DOHH2 (cell line): ENCODE data around the gene SLC25A28.

Experiments
- H3F3A ChIP-seq: fragments of 200-600 bp; sonication (generic), shearing (Covaris generic); 2 replicates; pipeline ENCODE4 v1.6.0; 2016; ENCODE audit warnings: antibody characterized with exemption, mild to moderate bottlenecking; ENCODE audit not compliant: control insufficient read depth, insufficient read depth
- H3K27ac ChIP-seq: fragments of 200-600 bp; sonication (generic); 2 replicates; pipeline ENCODE4 v1.5.1; 2014; ENCODE audit warnings: low read depth, mild to moderate bottlenecking, low read length, moderate library complexity
- H3K27me3 ChIP-seq: fragments of 200-600 bp; sonication (generic); 2 replicates; pipeline ENCODE4 v1.6.1; 2014; ENCODE audit warnings: mild to moderate bottlenecking, low read length, mixed read lengths; ENCODE audit not compliant: control insufficient read depth
- H3K36me3 ChIP-seq: fragments of 200-600 bp; sonication (generic); 2 replicates; pipeline ENCODE4 v1.6.1; 2014; ENCODE audit warnings: mild to moderate bottlenecking, low read length, moderate library complexity, mixed read lengths; ENCODE audit not compliant: control insufficient read depth
- H3K4me1 ChIP-seq: fragments of 200-600 bp; sonication (generic); 2 replicates; pipeline ENCODE4 v1.6.1; 2014; ENCODE audit warnings: mild to moderate bottlenecking, low read length, mixed read lengths; ENCODE audit not compliant: control insufficient read depth
- H3K4me2 ChIP-seq: fragments of 200-600 bp; sonication (generic); 2 replicates; pipeline ENCODE4 v1.6.0; 2014; ENCODE audit warnings: mild to moderate bottlenecking, low read length, moderate library complexity
- H3K4me3 ChIP-seq: fragments of 200-600 bp; sonication (generic); 2 replicates; pipeline ENCODE4 v1.5.1; 2014; ENCODE audit warnings: mild to moderate bottlenecking, low read length, mixed read lengths
- H3K79me2 ChIP-seq: fragments of 200-600 bp; sonication (generic); 2 replicates; pipeline ENCODE4 v1.6.1; 2014; ENCODE audit warnings: mild to moderate bottlenecking, low read length, mixed read lengths; ENCODE audit not compliant: control insufficient read depth
- H3K9me2 ChIP-seq: fragments of 200-600 bp; sonication (generic); replicated peaks from 2 replicates; pipeline ENCODE4 v1.6.1; 2014; ENCODE audit warnings: mild to moderate bottlenecking, low read length, mixed read lengths; ENCODE audit not compliant: control insufficient read depth
- H3K9me3 ChIP-seq: fragments of 200-600 bp; sonication (generic); 2 replicates; pipeline ENCODE4 v1.6.1; 2014; ENCODE audit warnings: antibody characterized with exemption, low read length, mixed read lengths; ENCODE audit not compliant: control insufficient read depth, insufficient read depth
- H4K20me1 ChIP-seq: fragments of 200-600 bp; sonication (generic); 2 replicates; pipeline ENCODE4 v1.6.0; 2014; ENCODE audit warnings: low read depth, mild to moderate bottlenecking, antibody characterized with exemption, low read length, moderate library complexity; ENCODE audit not compliant: control insufficient read depth, insufficient read depth
- CTCF ChIP-seq: fragments of 200-600 bp; sonication (generic); IDR thresholded peaks from one replicate; pipeline ENCODE4 v1.5.1; 2014; ENCODE audit warnings: antibody characterized with exemption, mild to moderate bottlenecking, low read depth, low read length; ENCODE audit not compliant: poor library complexity, severe bottlenecking
- EZH2phosphoT487 ChIP-seq: fragments of 200-600 bp; sonication (generic); IDR thresholded peaks from 2 replicates; pipeline ENCODE4 v1.6.1; 2017; ENCODE audit warnings: borderline replicate concordance, mild to moderate bottlenecking, antibody characterized with exemption, low read length, moderate library complexity, mixed read lengths

Gene SLC25A28

GRCh38 chr10:99659031-99659867, 39.0 kb upstream of the SLC25A28 start, which contains the start of gene ENTPD7:
TSS of gene ENTPD7 (plus strand) at chr10:99659509. CDS start at chr10:99659957, 448 bp downstream.
- TF ChIP-seq CTCF (no peak), EZH2phosphoT487 (no peak)

DNA sequence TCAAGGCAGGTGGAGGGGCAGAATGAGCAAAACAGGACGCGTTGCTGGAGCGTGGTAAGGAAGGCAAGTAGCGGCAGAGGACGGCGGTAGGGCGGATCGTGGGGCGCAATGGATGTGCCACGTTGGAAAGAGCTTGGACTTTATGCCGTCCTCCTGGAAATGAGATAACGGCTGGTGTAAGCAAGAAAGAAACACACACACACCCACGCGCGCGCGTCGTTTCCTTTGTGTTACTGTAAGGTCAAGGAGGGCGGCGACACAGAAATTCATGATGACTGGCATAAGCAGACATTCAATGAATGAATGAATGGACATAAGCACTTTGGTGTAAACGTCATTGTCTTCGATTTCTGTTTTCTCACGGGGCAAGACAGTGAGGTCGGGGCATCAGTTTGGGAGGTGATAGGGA, 38.4 kb upstream of the SLC25A28 start:
- H3K27me3 ChIP-seq = peaks cover 35% of the 10 kb centered on the region
- no peaks in the 10 kb centered on the region for H4K20me1 ChIP-seq
- peaks cover 12% of the 10 kb centered on the region for H3K4me1 ChIP-seq
- peak overlapping the region; percentile 77 for H3K4me2 ChIP-seq
- TF ChIP-seq EZH2phosphoT487 (no peak), CTCF (no peak)
- no peak overlapping the region for H3K27ac ChIP-seq
- H3F3A ChIP-seq = no peaks in the 10 kb centered on the region
- H3K36me3 ChIP-seq = no peaks in the 10 kb centered on the region
- no peaks in the 10 kb centered on the region for H3K9me3 ChIP-seq
- H3K9me2 ChIP-seq = no peaks in the 10 kb centered on the region
- no peaks in the 10 kb centered on the region for H3K79me2 ChIP-seq
- peak overlapping the region; percentile 86 for H3K4me3 ChIP-seq

More at GRCh38 chr10:99659031-99659867, 39.0 kb upstream of the SLC25A28 start, which contains the start of gene ENTPD7:
- Histone ChIP-seq H3K36me3 (no peaks in the 10 kb centered on the region), H3K27ac (no peak within 1 kb of the TSS), H3K9me2 (no peaks in the 10 kb centered on the region), H3K9me3 (no peaks in the 10 kb centered on the region), H3K4me2 (peak within 1 kb of the TSS; percentile 77), H3K4me1 (peaks cover 12% of the 10 kb centered on the region), H3K27me3 (peaks cover 32% of the 10 kb centered on the region), H3K79me2 (no peaks in the 10 kb centered on the region), H4K20me1 (no peaks in the 10 kb centered on the region), H3F3A (no peaks in the 10 kb centered on the region), H3K4me3 (peak within 1 kb of the TSS; percentile 86)

GRCh38 chr10:99656199-99657064, 36.2 kb upstream of the SLC25A28 start:
- no peak overlapping the region for H3K4me2 ChIP-seq
- H3K9me2 ChIP-seq = no peaks in the 10 kb centered on the region
- H3K4me1 ChIP-seq = peaks cover 12% of the 10 kb centered on the region
- H3K79me2 ChIP-seq = no peaks in the 10 kb centered on the region
- no peak overlapping the region for H3K27ac ChIP-seq
- no peak overlapping the region for H3K4me3 ChIP-seq
- no peaks in the 10 kb centered on the region for H3K9me3 ChIP-seq
- H3K36me3 ChIP-seq = no peaks in the 10 kb centered on the region
- no peak for TF ChIP-seq EZH2phosphoT487
- TF ChIP-seq CTCF = no peak
- H3K27me3 ChIP-seq = peaks cover 36% of the 10 kb centered on the region
- H3F3A ChIP-seq = no peaks in the 10 kb centered on the region
- H4K20me1 ChIP-seq = no peaks in the 10 kb centered on the region
